ENCODE measurements around the gene NALF2.

DNA sequence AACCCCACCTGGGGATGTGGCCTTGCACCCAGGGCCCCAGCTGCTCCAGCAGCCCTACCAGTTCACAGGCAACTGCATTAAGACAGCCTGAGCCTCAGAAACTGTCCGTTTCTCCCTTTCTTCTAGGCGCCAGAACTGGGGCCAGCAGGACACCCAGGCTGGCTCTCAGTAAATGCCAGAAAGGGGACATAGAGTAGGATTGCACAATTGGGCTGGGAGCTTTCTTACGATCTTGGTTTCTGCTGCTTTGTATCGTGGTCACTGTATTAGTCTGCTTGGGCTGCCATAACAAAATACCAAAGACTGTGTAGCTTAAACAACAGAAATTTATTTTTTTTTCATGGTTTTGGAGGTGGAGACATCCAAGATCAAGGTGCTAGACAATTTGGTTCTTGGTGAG is 48.4 kb downstream of the NALF2 start:
- TF ChIP-seq, protein P1, sequence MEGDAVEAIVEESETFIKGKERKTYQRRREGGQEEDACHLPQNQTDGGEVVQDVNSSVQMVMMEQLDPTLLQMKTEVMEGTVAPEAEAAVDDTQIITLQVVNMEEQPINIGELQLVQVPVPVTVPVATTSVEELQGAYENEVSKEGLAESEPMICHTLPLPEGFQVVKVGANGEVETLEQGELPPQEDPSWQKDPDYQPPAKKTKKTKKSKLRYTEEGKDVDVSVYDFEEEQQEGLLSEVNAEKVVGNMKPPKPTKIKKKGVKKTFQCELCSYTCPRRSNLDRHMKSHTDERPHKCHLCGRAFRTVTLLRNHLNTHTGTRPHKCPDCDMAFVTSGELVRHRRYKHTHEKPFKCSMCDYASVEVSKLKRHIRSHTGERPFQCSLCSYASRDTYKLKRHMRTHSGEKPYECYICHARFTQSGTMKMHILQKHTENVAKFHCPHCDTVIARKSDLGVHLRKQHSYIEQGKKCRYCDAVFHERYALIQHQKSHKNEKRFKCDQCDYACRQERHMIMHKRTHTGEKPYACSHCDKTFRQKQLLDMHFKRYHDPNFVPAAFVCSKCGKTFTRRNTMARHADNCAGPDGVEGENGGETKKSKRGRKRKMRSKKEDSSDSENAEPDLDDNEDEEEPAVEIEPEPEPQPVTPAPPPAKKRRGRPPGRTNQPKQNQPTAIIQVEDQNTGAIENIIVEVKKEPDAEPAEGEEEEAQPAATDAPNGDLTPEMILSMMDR (IDR thresholded peaks at IDR 0.05): no peak
- no peak for TF ChIP-seq EZH2 (IDR thresholded peaks at IDR 0.05; ENCODE audit: borderline replicate concordance, insufficient read depth, low read depth, low read length, poor library complexity, severe bottlenecking)
